CMK (cell line): ENCODE measurements around the gene NEK1.
"Not testable (repeated sequence)": the region's sequence is repeated elsewhere in the genome, so short reads cannot be mapped to it uniquely, and the experiment has no call there.

Experiments used
- DNase-seq: peaks from one replicate; pipeline ENCODE4 v3.0.0-alpha.2; 2010; ENCODE audit warnings: low read depth

The NEK1 gene

DNA sequence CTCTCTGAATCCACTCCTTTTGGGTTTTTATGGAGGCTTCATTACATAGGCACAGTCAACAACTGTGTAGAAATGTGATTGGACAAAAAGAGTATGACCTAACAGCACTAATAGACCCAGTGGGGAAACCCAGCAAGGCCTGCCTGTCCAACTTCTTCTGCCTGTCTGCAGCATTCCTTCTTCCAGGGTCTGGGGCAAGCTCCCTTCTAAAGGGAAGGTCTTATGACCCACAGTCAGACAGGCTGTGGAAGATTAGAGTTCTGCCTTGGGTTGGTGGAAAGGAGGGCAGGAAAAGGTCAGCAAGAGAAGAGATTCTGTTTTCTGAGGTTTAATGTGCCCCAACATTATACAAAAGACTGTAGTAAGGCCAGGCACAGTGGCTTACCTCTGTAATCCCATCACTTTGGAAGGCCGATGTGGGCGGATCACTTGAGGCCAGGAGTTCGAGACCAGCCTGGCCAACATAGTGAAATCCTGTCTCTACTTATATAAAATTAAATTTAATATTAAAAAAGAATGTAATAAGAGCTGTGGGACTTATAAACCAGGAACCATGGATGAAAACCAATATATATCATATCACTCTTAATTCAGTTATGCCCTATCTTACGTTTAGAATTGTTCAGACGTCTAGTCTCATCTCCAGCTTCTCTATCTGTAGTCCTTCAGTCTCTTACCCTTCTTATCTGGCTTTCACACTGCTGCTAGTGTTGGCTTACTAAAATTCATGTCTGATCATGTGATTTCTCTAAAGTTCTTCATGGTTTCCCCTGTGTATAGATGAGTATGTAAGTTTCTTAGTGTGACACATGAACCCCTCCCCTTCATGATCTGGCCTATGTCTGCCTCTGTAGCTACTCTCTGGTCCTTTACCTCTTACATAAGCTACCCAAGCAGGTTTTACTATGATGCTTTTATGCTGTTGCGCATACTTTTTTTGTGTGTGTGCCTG lies 14.2 kb upstream of the NEK1 start:
- peak; percentile 47 for DNase-seq

- no peak for DNase-seq
These were observed 13.5 kb upstream of the NEK1 start for GRCh38 chr4:169625886-169626285.

- not testable (repeated sequence) for DNase-seq
These were observed 11.6 kb upstream of the NEK1 start for GRCh38 chr4:169624012-169624411.

GRCh38 chr4:169622566-169622965 lies 10.2 kb upstream of the NEK1 start:
- DNase-seq = no peak

- peak; percentile 54 for DNase-seq
These were observed 9.5 kb upstream of the NEK1 start for GRCh38 chr4:169621731-169622492.

DNA sequence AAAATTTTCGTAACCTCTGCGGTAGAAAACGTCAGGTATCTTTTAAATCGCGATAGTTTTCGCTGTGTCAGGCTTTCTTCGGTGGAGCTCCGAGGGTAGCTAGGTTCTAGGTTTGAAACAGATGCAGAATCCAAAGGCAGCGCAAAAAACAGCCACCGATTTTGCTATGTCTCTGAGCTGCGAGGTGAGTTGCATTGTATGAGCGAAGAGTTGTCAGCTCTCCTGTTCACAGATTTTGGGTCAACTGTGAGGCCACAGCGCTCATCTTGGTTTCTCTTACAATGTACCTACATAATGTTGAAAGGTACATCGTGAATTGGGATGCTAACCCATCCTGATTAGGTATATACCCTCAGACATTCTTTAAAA lies 8.5 kb upstream of the NEK1 start:
- DNase-seq = no peak

GRCh38 chr4:169619958-169620879 lies 7.8 kb upstream of the NEK1 start, which contains the start of gene CLCN3:
Gene CLCN3, plus strand, starts transcription at chr4:169620578. Its CDS starts 15,351 bp downstream, at chr4:169635929.
- peak; percentile 74 for DNase-seq

- DNase-seq = no peak
These were observed 7.2 kb upstream of the NEK1 start for GRCh38 chr4:169619518-169619957.

DNA sequence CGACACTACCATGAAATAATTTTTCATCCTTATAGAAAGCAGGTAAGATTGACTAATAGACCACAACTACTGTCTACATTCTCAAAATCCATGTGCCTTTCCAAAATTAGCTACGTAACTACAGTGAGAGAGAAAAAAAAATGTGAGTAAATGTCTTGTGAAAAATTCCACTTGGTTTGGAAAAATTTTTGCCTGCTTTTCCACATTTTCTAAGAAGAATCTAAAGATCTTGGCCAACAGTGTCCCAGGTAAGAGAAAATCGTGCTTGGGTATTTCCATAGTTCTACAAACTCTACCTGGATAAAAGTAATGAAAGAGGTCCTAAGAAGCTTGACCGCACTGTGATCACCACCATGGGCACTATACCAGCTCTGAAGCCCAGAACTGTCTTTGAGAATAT lies 6.6 kb upstream of the NEK1 start:
- DNase-seq = no peak

- no peak for DNase-seq
These were observed 5.9 kb upstream of the NEK1 start for GRCh38 chr4:169618286-169618685.

DNA sequence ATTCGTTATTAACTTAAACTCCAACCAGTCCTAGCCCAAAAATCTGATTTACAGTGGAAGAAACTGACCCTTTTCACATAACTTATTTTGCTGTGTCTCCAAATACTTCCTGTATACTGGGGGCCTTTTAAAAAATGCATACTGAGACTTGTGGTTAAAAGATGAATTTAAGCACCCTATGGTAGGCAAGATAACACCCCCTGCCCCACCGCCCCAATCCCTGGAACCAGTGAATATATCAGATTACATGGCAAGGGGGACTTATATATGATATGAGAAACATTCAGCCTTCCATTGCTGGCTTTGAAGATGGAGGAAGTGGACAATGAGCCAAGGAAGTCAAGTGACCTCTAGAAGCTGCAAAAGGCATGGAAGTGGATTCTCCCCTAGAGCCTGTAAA lies 4.9 kb upstream of the NEK1 start:
- DNase-seq = no peak

GRCh38 chr4:169616846-169617245 lies 4.5 kb upstream of the NEK1 start:
- DNase-seq = no peak

GRCh38 chr4:169615467-169616106 lies 3.2 kb upstream of the NEK1 start:
- no peak for DNase-seq

DNA sequence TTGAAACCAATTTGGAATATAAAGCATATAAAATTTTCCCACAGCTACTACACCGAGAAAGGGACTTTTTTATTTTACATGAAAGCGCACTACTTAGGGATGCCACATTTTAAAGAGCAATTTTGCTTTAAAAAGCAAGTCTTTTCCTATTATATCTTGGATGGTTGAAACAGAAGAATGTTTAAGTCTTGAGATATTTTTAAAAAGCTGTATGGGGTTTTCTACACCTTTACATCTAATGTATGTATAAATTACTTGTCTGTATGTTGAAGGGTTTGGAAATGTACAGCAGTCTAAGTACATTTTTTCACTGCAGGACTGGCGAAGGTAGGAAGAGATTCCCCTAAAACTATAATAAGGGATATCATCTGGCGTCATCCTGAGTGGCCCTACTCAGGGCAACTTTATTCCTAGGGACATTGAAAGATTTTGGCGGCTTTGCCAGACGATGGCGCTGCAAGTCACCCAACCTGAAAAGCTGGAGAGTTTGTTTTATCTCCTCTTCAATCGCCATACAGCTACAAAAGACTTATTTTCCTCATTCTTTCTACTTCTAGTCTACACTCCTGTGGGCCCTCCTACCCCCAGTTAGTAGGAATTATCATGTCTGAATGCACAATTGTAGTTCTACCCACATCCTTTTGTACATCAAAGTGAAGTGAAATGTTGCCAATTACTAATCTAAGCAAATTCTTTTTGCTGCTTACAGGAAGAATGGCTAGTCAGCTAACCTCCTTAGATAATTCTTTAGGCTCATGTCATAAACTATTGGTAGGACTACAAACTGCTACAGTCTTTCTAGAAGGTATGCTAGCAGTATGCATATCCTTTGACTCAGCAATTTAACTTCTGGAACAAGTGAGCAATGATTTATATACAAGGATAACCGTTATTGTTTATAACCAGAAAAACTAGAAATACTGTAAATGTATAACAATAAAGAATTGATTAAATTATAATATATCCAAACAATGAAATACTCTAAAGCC lies 782 bp upstream of the NEK1 start:
- DNase-seq = no peak

GRCh38 chr4:169611157-169611556 lies 1.2 kb downstream of the NEK1 start:
- no peak for DNase-seq

GRCh38 chr4:169604903-169605331 lies 7.5 kb downstream of the NEK1 start:
- no peak for DNase-seq

- DNase-seq = no peak
These were observed 8.1 kb downstream of the NEK1 start for GRCh38 chr4:169604131-169604900.

DNA sequence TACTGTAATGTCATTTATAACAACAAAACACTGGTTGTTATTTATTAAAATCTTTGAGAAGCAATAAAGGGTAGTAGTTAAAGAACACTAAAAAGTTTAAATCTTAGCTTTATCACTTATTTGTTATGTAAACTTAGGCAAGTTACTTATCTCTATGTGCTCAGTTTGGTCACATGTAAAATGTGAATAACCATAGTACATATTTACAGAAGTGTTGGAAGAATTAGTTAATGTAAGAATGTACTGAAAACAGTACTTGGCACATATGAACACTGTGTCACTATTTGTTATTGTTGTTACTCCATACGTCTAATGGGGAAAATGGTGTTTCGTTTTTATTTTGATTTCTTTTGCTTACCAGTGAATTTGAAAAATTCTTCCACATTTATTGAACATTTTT lies 9.1 kb downstream of the NEK1 start:
- DNase-seq = no peak

DNA sequence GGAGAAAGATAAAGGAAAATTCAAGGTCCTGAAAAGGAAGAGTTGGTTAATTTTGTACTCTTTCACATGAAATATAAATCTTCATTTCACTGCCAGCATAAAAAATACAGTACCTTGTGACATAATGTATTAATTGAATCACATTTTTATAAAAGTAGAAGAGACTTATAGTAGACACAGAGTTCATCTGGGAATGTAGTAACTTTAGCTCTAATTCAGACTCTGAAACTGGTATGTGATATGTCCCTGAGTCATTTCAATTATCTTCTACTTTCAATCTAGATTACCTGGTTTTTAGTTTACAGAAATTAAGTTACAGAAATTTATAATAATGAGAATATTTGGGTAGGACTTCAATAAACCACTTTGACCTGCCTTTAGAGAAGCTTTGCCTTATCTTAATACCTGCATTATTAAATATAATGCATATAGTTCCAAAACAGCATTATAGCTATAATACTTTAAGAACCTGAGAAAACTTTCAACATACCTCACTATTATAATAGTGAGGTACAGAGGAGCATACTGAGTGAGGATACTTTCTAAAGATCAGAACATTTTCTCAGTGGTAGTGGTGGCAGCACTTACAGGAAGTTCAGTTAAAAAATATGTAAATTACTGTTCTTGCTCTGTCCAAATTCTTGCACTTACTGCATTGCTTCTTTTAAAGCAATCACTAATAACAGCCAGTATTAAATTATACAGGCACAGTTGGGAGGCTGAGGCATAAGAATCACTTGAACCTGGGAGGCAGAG lies 11.2 kb downstream of the NEK1 start:
- no peak for DNase-seq
